Measurements from ENCODE around the gene SFSWAP.
"Not testable (repeated sequence)": the region's sequence is repeated elsewhere in the genome, so short reads cannot be mapped to it uniquely, and the experiment has no call there.

SFSWAP gene

DNA sequence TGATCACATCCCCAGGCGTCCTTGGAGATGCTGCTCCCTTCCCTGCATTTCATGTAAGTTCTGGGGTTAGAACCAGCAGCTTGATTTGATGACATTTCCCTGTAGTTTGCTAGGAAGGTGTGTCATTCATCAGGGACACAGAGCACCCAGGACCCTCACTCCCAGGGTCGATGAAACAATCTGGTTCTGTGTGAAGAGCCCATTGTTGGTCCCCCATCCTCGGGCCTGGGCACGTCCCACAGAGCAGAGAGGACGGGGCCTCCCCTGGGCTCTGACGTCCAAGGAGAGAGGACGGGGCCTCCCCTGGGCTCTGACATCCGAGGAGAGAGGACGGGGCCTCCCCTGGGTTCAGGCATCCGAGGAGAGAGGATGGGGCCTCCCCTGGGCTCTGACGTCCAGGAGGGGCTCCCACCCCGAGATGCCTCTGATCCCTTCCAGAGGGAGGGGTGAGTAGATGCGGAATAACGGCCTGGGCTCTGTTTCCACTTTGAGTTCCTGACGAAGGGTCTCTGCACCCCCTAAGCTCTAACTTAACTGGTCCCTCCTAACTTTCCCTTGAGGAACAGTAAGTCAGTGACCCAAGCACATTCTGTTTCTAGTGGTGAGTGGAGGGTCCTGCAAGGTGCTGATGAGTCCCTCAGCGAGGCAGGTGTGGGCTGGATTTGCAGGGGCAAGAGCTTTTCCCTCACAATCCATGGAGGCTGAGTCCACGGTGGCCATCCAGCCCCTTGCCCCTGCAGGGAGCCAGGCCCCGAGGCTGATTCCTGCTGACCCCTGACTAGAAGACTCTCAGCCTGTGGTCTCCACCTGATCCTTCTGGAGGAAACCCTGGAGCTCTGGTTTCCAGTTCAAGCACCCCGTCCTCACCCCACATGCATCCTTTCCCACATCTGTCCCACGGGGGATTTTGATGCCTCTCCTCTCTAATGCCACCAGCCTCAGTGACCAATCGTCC is 35.5 kb upstream of the SFSWAP start:
- no peak for TF ChIP-seq POLR2A (IDR thresholded peaks at IDR 0.05; ENCODE audit: low read depth, low read length)
- DNase-seq (ENCODE audit: insufficient read length, low spot score): no peak

GRCh38 chr12:131676544-131676943 is 34.3 kb upstream of the SFSWAP start:
- FAIRE-seq (no peak), DNase-seq (ENCODE audit: insufficient read length, low spot score) (no peak)
- TF ChIP-seq POLR2A (IDR thresholded peaks at IDR 0.05; ENCODE audit: low read depth, low read length): no peak

More for the DNA sequence above, 35.5 kb upstream of the SFSWAP start:
- no peak for FAIRE-seq

- DNase-seq (ENCODE audit: insufficient read length, low spot score); FAIRE-seq: not testable (repeated sequence)
These were observed 33.8 kb upstream of the SFSWAP start for GRCh38 chr12:131677067-131677466.

GRCh38 chr12:131677699-131678098 is 33.2 kb upstream of the SFSWAP start:
- FAIRE-seq (no peak), DNase-seq (ENCODE audit: insufficient read length, low spot score) (no peak)
- TF ChIP-seq POLR2A (IDR thresholded peaks at IDR 0.05; ENCODE audit: low read depth, low read length): no peak

- not testable (repeated sequence) for FAIRE-seq; DNase-seq (ENCODE audit: insufficient read length, low spot score)
These were observed 32.3 kb upstream of the SFSWAP start for GRCh38 chr12:131678389-131679181.

DNA sequence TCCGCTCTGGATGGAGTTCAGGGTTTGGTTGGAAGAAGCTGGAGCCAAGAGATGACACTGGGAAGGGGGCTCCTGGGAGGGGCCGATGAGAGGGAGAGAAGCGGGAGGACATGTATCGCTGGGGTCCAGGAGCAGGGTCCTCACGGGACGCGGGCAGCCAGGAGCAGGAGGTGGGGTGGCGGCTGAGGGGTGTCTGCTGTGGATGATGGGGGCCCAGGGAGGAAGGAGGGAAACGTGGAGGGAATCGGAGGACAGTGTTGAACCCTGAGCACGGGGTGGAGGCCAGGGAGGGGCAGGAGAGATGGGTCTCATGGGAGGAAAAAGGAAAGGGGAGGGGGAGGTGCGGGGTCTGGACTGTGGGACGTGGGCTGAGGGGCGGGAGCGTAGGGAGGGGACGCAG is 31.7 kb upstream of the SFSWAP start:
- DNase-seq (ENCODE audit: insufficient read length, low spot score); FAIRE-seq: not testable (repeated sequence)

DNA sequence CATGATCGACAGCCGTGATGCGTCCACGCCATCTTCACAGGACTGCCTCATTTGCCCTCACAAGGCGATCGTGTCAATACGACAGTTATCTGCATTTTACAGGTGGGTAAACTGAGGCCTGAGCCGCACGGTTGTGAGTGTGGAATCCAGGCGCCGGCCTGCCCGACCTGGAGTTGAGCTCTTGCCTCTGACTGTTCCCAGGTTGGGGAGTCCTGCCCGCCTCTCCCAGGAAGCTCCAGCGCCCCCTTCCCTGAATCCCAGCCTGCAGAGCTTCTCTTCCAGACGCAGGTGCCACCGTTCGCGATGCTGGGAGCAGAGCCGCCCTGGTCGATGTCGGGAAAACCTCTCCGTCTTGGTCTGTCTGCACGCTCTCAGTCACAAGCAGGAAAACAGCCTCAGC is 31.1 kb upstream of the SFSWAP start:
- FAIRE-seq; DNase-seq (ENCODE audit: insufficient read length, low spot score): not testable (repeated sequence)

GRCh38 chr12:131680392-131681256 is 30.3 kb upstream of the SFSWAP start:
- DNase-seq (ENCODE audit: insufficient read length, low spot score); FAIRE-seq: not testable (repeated sequence)

- DNase-seq (ENCODE audit: insufficient read length, low spot score) (no peak), FAIRE-seq (no peak)
- no peak for TF ChIP-seq POLR2A (IDR thresholded peaks at IDR 0.05; ENCODE audit: low read depth, low read length)
These were observed 29.7 kb upstream of the SFSWAP start for GRCh38 chr12:131681257-131681620.

- DNase-seq (ENCODE audit: insufficient read length, low spot score); FAIRE-seq: not testable (repeated sequence)
These were observed 29.0 kb upstream of the SFSWAP start for GRCh38 chr12:131681746-131682509.

DNA sequence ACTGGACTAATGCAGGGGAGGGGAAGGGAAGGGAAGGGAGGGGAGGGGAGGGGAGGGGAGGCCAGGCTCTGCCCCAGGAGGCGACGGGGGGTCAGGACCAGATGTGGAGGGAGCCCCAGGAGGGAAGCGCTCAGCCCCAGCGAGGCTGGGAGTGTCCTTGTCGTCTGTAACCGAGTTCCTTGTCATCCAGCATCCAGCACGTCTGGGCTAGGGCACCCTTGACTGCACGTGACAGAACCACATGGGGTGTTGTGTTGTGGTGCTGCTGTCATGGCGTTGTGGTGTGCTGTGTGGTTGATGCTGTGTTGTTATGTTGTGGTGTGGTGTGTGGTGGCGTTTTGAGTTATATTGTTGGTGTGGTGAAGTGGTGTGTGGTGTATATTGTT is 28.4 kb upstream of the SFSWAP start:
- no peak for FAIRE-seq
- DNase-seq (ENCODE audit: insufficient read length, low spot score): no peak
- no peak for TF ChIP-seq POLR2A (IDR thresholded peaks at IDR 0.05; ENCODE audit: low read depth, low read length)

GRCh38 chr12:131683266-131684014 is 27.4 kb upstream of the SFSWAP start:
- DNase-seq (ENCODE audit: insufficient read length, low spot score) (no peak), FAIRE-seq (no peak)
- no peak for TF ChIP-seq POLR2A (IDR thresholded peaks at IDR 0.05; ENCODE audit: low read depth, low read length)
